ENCODE measurements around the gene R3HDM4. TPM values are rescaled to one million over a fixed set of nuclear protein-coding genes. Genes with fewer than 3 reads are reported as not detected.

Gene R3HDM4
- polyA plus RNA-seq, 4 donors, result 39.3 to 61.2 (median 47.8) TPM

- no peak for DNase-seq (ENCODE audit: low read depth in 4 of 4, low spot score in 3 of 4)
Measured at GRCh38 chr19:932648-933552, 19.9 kb upstream of the R3HDM4 start.

- DNase-seq (ENCODE audit: low read depth in 4 of 4, low spot score in 3 of 4), result no peak
Measured at GRCh38 chr19:931860-932647, 19.0 kb upstream of the R3HDM4 start.

- no peak for DNase-seq (ENCODE audit: low read depth in 4 of 4, low spot score in 3 of 4)
Measured at GRCh38 chr19:929891-930258, 16.9 kb upstream of the R3HDM4 start.

GRCh38 chr19:929203-929890 lies 16.3 kb upstream of the R3HDM4 start:
- no peak for DNase-seq (ENCODE audit: low read depth in 4 of 4, low spot score in 3 of 4)

GRCh38 chr19:928471-929202 lies 15.6 kb upstream of the R3HDM4 start:
- DNase-seq (ENCODE audit: low read depth in 4 of 4, low spot score in 3 of 4), result no peak

GRCh38 chr19:927780-928401 lies 14.9 kb upstream of the R3HDM4 start:
- DNase-seq (ENCODE audit: low read depth in 4 of 4, low spot score in 3 of 4), result no peak

- no peak for DNase-seq (ENCODE audit: low read depth in 4 of 4, low spot score in 3 of 4)
Measured at GRCh38 chr19:927351-927779, 14.3 kb upstream of the R3HDM4 start.

- DNase-seq (ENCODE audit: low read depth in 4 of 4, low spot score in 3 of 4), result no peak
Measured at GRCh38 chr19:926589-927350, 13.8 kb upstream of the R3HDM4 start.

- DNase-seq (ENCODE audit: low read depth in 4 of 4, low spot score in 3 of 4), result no peak
Measured at GRCh38 chr19:926323-926588, 13.2 kb upstream of the R3HDM4 start.

GRCh38 chr19:925526-926322 lies 12.7 kb upstream of the R3HDM4 start, which contains the start of gene ARID3A:
Gene ARID3A, plus strand, starts transcription at chr19:926035. Its CDS starts 3,494 bp downstream, at chr19:929529.
- peak in 1 of 4 donors; percentile 81 for DNase-seq (ENCODE audit: low read depth in 4 of 4, low spot score in 3 of 4)

- DNase-seq (ENCODE audit: low read depth in 4 of 4, low spot score in 3 of 4), result no peak
Measured at GRCh38 chr19:925087-925525, 12.1 kb upstream of the R3HDM4 start.

- no peak for DNase-seq (ENCODE audit: low read depth in 4 of 4, low spot score in 3 of 4)
Measured at GRCh38 chr19:924553-925086, 11.6 kb upstream of the R3HDM4 start.

GRCh38 chr19:920051-920864 lies 7.2 kb upstream of the R3HDM4 start:
- no peak for DNase-seq (ENCODE audit: low read depth in 4 of 4, low spot score in 3 of 4)

- DNase-seq (ENCODE audit: low read depth in 4 of 4, low spot score in 3 of 4), result no peak
Measured at GRCh38 chr19:919199-920050, 6.4 kb upstream of the R3HDM4 start.

- DNase-seq (ENCODE audit: low read depth in 4 of 4, low spot score in 3 of 4), result no peak
Measured at GRCh38 chr19:918481-919198, 5.6 kb upstream of the R3HDM4 start.

GRCh38 chr19:918152-918437 lies 5.1 kb upstream of the R3HDM4 start:
- DNase-seq (ENCODE audit: low read depth in 4 of 4, low spot score in 3 of 4), result no peak

All from left renal pelvis (tissue), 4 donors.